Natural killer cell (primary cell): ENCODE measurements around the gene ANKS3. TPM values are rescaled to one million over a fixed set of nuclear protein-coding genes. Genes with fewer than 3 reads are reported as not detected.
A peak's percentile ranks its signal among the peaks of the same experiment; 100 is the strongest.

Source experiments
- ATAC-seq, 3 donors: fragments of 150-1000 bp in 2 of 3; fragments of 200-7000 bp in 1 of 3; cut with Tn5 transposase; 1 replicate in 1 of 3; 2 replicates in 2 of 3; pipeline ENCODE4 v1.10.0; 2021; ENCODE audit warnings: mild to moderate bottlenecking in 2 of 3, moderate library complexity in 2 of 3
- DNase-seq, 2 donors: peaks; one replicate each; pipeline versions ENCODE4 v3.0.0 to v3.0.0-alpha.2; 2013 to 2021; ENCODE audit warnings: mixed read lengths in 1 of 2
- H3K27ac ChIP-seq: one replicate; pipeline ENCODE4 v1.5.1; 2013; ENCODE audit warnings: mild to moderate bottlenecking, low read length
- H3K27me3 ChIP-seq: one replicate; pipeline ENCODE4 v1.6.1; 2013; ENCODE audit warnings: low read length; ENCODE audit not compliant: control insufficient read depth, insufficient read depth
- H3K36me3 ChIP-seq: one replicate; pipeline ENCODE4 v1.6.1; 2013; ENCODE audit warnings: low read length; ENCODE audit not compliant: control insufficient read depth, insufficient read depth
- H3K4me1 ChIP-seq: one replicate; pipeline ENCODE4 v1.6.1; 2013; ENCODE audit warnings: low read length; ENCODE audit not compliant: control insufficient read depth, insufficient read depth
- H3K4me3 ChIP-seq: one replicate; pipeline ENCODE4 v1.5.1; 2013; ENCODE audit warnings: low read length
- H3K9me3 ChIP-seq: one replicate; pipeline ENCODE4 v1.6.1; 2013; ENCODE audit warnings: low read length; ENCODE audit not compliant: control insufficient read depth, insufficient read depth
- H3K27ac Mint-ChIP-seq, 2 donors: one replicate each; pipeline ENCODE4 v1.8.0; 2022; ENCODE audit warnings: mild to moderate bottlenecking in 2 of 2, mixed read lengths in 2 of 2, moderate library complexity in 1 of 2
- H3K27me3 Mint-ChIP-seq, 2 donors: one replicate each; pipeline ENCODE4 v1.8.0; 2022; ENCODE audit warnings: low read depth in 2 of 2, mixed read lengths in 2 of 2
- H3K36me3 Mint-ChIP-seq: one replicate; pipeline ENCODE4 v1.8.0; 2022; ENCODE audit warnings: mixed read lengths
- H3K4me1 Mint-ChIP-seq, 2 donors: one replicate each; pipeline ENCODE4 v1.8.0; 2022; ENCODE audit warnings: mixed read lengths in 2 of 2
- H3K4me3 Mint-ChIP-seq: one replicate; pipeline ENCODE4 v1.8.0; 2022; ENCODE audit warnings: mild to moderate bottlenecking, moderate library complexity, mixed read lengths
- H3K9me3 Mint-ChIP-seq, 2 donors: one replicate each; pipeline ENCODE4 v1.8.0; 2022; ENCODE audit warnings: mixed read lengths in 2 of 2
- WGBS: methylation state at CpG from one replicate; pipeline ENCODE4 v1.1.7; 2013; ENCODE audit warnings: missing lambda C conversion rate; ENCODE audit not compliant: insufficient coverage; 5-methylcytosine and 5-hydroxymethylcytosine counted together
- intact Hi-C: fragments of 100-400 bp; cut with micrococcal nuclease; formaldehyde crosslinking; loops from one replicate; pipeline ENCODE4 v1.14.2; 2022
- total RNA-seq, 4 donors: library from RNA; stranded (reverse); fragments of 120-200 nt in 1 of 4; gene quantifications; one replicate each; pipeline versions ENCODE4 v1.2.3 to v1.2.4, GENCODE V29; 2013 to 2022
- TF ChIP-seq, protein P1 (sequence below): fragments of 200-600 bp; IDR thresholded peaks from one replicate; pipeline ENCODE4 v1.8.0; 2022; ENCODE audit warnings: antibody characterized with exemption

ANKS3 gene
- total RNA-seq, 3 donors from 2014 or later (not counting 1 experiment from before 2014, with no cell fraction given) = 19.7 to 20.8 (median 20.5) TPM

DNA sequence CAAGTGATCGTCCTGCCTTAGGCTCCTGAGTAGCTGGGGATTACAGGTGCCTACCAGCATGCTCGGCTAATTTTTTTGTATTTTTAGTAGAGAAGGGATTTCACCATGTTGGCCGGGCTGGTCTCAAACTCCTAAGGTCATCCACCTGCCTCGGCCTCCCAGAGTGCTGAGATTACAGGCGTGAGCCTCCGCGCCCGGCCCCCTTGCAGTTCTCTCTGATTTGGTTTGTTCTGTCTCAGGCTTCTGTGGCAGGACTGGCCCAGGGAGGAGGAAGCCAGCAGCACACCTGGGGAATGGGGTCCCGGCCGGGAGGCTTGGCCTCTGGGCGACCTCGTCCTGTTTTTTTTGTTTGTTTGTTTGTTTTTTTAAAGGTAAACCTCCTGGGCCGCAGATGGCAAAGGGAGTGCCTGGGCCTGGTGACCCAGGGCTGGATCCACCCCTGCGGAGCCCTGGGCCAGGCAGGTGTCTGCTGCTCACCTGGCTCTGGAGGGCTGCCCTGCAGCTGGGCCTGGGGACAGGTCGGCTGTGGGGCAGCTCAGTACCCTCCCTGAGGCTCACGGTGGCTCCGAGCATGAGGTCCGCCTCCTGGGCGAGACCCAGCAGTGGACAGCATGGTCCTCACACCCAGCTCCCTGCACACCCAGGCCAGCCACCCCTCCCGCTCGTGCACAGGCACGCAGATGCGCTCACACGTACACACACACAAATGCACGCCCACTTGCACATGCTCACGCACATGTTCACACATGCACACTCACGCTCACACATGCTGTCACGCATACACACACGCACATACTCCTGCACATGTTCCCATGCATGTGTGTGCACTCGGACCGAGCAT is 44.0 kb downstream of the ANKS3 start:
- H3K36me3 Mint-ChIP-seq = no peaks in the 10 kb centered on the region
- no peak overlapping the region for H3K27ac ChIP-seq
- ATAC-seq (no peak), DNase-seq (peak in 1 of 2 donors; percentile 12)
- no peak overlapping the region for H3K27ac Mint-ChIP-seq
- H3K4me3 ChIP-seq = no peak overlapping the region
- H3K4me1 Mint-ChIP-seq = peaks cover under 1 to 7% of the 10 kb centered on the region in 2 donors
- no peaks in the 10 kb centered on the region for H3K27me3 Mint-ChIP-seq
- no peaks in the 10 kb centered on the region for H3K9me3 ChIP-seq
- intact Hi-C loops = no loop called here
- H3K27me3 ChIP-seq = no peaks in the 10 kb centered on the region
- H3K4me1 ChIP-seq = peaks cover 19% of the 10 kb centered on the region
- 93% methylated on average over 31 of the region's 31 CpGs for WGBS
- TF ChIP-seq, protein P1, sequence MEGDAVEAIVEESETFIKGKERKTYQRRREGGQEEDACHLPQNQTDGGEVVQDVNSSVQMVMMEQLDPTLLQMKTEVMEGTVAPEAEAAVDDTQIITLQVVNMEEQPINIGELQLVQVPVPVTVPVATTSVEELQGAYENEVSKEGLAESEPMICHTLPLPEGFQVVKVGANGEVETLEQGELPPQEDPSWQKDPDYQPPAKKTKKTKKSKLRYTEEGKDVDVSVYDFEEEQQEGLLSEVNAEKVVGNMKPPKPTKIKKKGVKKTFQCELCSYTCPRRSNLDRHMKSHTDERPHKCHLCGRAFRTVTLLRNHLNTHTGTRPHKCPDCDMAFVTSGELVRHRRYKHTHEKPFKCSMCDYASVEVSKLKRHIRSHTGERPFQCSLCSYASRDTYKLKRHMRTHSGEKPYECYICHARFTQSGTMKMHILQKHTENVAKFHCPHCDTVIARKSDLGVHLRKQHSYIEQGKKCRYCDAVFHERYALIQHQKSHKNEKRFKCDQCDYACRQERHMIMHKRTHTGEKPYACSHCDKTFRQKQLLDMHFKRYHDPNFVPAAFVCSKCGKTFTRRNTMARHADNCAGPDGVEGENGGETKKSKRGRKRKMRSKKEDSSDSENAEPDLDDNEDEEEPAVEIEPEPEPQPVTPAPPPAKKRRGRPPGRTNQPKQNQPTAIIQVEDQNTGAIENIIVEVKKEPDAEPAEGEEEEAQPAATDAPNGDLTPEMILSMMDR = no peak
- H3K36me3 ChIP-seq = peaks cover 8% of the 10 kb centered on the region
- H3K9me3 Mint-ChIP-seq = no peaks in the 10 kb centered on the region
- no peak overlapping the region for H3K4me3 Mint-ChIP-seq

- no peak for DNase-seq
- no peak for ATAC-seq
- Histone ChIP-seq H3K4me1 (peaks cover 10% of the 10 kb centered on the region), H3K27ac (no peak overlapping the region), H3K4me3 (no peak overlapping the region), H3K9me3 (no peaks in the 10 kb centered on the region), H3K27me3 (no peaks in the 10 kb centered on the region), H3K36me3 (peaks cover 15% of the 10 kb centered on the region)
- TF ChIP-seq, protein P1 = no peak
- H3K4me3 Mint-ChIP-seq = no peak overlapping the region
- WGBS = 93% methylated on average over 21 of the region's 21 CpGs
- H3K27me3 Mint-ChIP-seq = no peaks in the 10 kb centered on the region
- peaks cover 0 to 5% of the 10 kb centered on the region in 2 donors for H3K4me1 Mint-ChIP-seq
- no peak overlapping the region for H3K27ac Mint-ChIP-seq
- no peaks in the 10 kb centered on the region for H3K36me3 Mint-ChIP-seq
- H3K9me3 Mint-ChIP-seq = no peaks in the 10 kb centered on the region
- intact Hi-C loops = no loop called here
Measured at GRCh38 chr16:4689091-4689671, 44.9 kb downstream of the ANKS3 start.

GRCh38 chr16:4688674-4689045 is 45.4 kb downstream of the ANKS3 start:
- 97% methylated on average over 22 of the region's 22 CpGs for WGBS
- DNase-seq (no peak), ATAC-seq (no peak)

More at GRCh38 chr16:4688674-4689045, 45.4 kb downstream of the ANKS3 start:
- H3K4me1 Mint-ChIP-seq = peaks cover 0 to 5% of the 10 kb centered on the region in 2 donors
- H3K4me3 ChIP-seq = no peak overlapping the region
- intact Hi-C loops = no loop called here
- no peaks in the 10 kb centered on the region for H3K36me3 Mint-ChIP-seq
- peaks cover 10% of the 10 kb centered on the region for H3K4me1 ChIP-seq
- H3K4me3 Mint-ChIP-seq = no peak overlapping the region
- H3K9me3 ChIP-seq = no peaks in the 10 kb centered on the region
- H3K27ac ChIP-seq = no peak overlapping the region
- peaks cover 20% of the 10 kb centered on the region for H3K36me3 ChIP-seq
- no peaks in the 10 kb centered on the region for H3K27me3 ChIP-seq
- no peaks in the 10 kb centered on the region for H3K9me3 Mint-ChIP-seq
- no peak overlapping the region for H3K27ac Mint-ChIP-seq
- TF ChIP-seq, protein P1 = no peak
- H3K27me3 Mint-ChIP-seq = no peaks in the 10 kb centered on the region
